Effector memory CD4-positive, alpha-beta T cell (primary cell): ENCODE data around the gene RP2.

Experiments used
- DNase-seq, 3 donors: peaks; one replicate each; pipeline ENCODE4 v3.0.0-alpha.2; 2020
- H3K27ac ChIP-seq: 2 replicates; pipeline ENCODE4 v1.7.0; 2013; ENCODE audit warnings: mild to moderate bottlenecking, low read length, moderate library complexity; ENCODE audit not compliant: insufficient read depth, poor library complexity, severe bottlenecking
- H3K27me3 ChIP-seq: replicated peaks from 2 replicates; pipeline ENCODE4 v1.7.0; 2013; ENCODE audit warnings: mild to moderate bottlenecking, low read length; ENCODE audit not compliant: insufficient read depth, control insufficient read depth, poor library complexity, severe bottlenecking
- H3K36me3 ChIP-seq: 2 replicates; pipeline ENCODE4 v1.7.0; 2013; ENCODE audit warnings: mild to moderate bottlenecking, low read length, moderate library complexity; ENCODE audit not compliant: control insufficient read depth, insufficient read depth
- H3K4me1 ChIP-seq: 2 replicates; pipeline ENCODE4 v1.7.0; 2013; ENCODE audit warnings: low read length, mild to moderate bottlenecking; ENCODE audit not compliant: control insufficient read depth, insufficient read depth, poor library complexity, severe bottlenecking
- H3K4me3 ChIP-seq: 2 replicates; pipeline ENCODE4 v1.7.0; 2013; ENCODE audit warnings: low read length, low read depth, mild to moderate bottlenecking; ENCODE audit not compliant: insufficient read depth, poor library complexity, severe bottlenecking
- H3K9me3 ChIP-seq: 2 replicates; pipeline ENCODE4 v1.7.0; 2013; ENCODE audit warnings: mild to moderate bottlenecking, low read length, moderate library complexity; ENCODE audit not compliant: control insufficient read depth
- total RNA-seq, 3 donors: gene quantifications; one replicate each; lab custom pipeline; 2026; lab: John Stamatoyannopoulos, UW

The RP2 gene
- 9.1 to 15.2 (median 11.0) reads per million in 3 donors for total RNA-seq

DNA sequence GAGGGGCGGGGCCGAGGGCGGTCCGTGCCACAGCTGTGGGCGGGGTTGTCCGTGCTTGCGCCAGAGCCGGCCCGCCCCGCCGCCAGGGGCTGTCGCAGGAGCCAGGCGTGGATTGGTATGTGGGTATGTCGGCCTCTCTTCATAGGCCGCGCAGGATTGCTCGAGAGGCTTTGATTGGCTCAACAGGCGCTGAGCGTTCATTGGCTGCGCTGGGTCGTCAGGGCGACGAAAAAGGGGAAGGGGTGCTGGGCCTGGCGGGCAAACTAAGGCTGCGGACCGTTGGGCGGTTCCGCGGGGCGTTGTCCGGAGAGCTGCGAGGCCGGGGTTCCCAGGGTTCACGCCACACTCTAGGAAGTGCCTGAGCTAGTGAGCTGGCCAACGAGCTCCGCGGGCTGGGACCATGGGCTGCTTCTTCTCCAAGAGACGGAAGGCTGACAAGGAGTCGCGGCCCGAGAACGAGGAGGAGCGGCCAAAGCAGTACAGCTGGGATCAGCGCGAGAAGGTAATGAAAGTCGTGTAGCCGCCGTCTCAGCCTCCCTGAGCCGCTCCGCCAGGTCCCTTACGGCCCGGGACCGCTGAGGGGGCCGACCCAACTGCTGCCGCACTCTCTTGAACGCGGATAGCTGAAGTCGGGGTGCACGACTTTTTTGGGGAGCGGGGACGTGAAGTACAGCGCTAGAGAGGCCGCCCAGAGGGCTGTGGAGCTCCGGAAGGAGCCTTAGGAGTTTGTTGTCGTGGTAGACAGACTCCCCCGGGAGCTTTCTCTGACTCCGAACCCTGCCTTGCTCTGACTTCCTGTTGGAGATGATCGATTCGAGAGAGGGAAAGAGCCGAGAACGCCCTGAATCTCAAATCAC, at the start of gene RP2:
RP2 (plus strand) TSS at position 343 of the 857 bp plus-strand sequence; CDS start at position 401, 58 bp downstream.
- no peaks in the 10 kb centered on the region for H3K9me3 ChIP-seq
- peak within 1 kb of the TSS; percentile 81 for H3K27ac ChIP-seq
- H3K4me1 ChIP-seq = no peaks in the 10 kb centered on the region
- DNase-seq = peak; percentile 76 to 80 (median 77)
- H3K27me3 ChIP-seq = no peaks in the 10 kb centered on the region
- H3K36me3 ChIP-seq = no peaks in the 10 kb centered on the region
- peak within 1 kb of the TSS; percentile 72 for H3K4me3 ChIP-seq

DNA sequence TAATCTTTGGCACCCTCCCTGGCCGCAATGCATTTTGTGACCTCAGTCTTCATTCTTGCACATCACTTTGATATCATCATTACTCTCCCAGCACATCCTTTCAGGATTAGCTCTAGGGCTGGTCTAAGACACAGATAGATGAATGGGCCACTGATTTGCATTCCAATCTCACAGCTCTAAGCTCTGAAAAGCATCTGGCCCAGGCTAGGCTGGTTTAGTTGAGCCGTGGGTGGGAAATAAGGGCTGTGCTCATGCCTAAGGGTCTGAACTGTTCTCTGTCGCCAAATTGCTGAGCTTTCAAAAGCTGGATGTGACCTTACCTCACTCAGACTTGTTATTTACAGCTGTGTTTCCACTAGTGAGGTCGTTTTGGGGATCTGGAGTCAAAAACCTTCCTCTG, 47.9 kb upstream of the RP2 start:
- H3K4me1 ChIP-seq = no peaks in the 10 kb centered on the region
- H3K27me3 ChIP-seq = no peaks in the 10 kb centered on the region
- H3K27ac ChIP-seq = no peak overlapping the region
- no peaks in the 10 kb centered on the region for H3K36me3 ChIP-seq
- H3K4me3 ChIP-seq = no peak overlapping the region
- no peaks in the 10 kb centered on the region for H3K9me3 ChIP-seq
- no peak for DNase-seq

DNA sequence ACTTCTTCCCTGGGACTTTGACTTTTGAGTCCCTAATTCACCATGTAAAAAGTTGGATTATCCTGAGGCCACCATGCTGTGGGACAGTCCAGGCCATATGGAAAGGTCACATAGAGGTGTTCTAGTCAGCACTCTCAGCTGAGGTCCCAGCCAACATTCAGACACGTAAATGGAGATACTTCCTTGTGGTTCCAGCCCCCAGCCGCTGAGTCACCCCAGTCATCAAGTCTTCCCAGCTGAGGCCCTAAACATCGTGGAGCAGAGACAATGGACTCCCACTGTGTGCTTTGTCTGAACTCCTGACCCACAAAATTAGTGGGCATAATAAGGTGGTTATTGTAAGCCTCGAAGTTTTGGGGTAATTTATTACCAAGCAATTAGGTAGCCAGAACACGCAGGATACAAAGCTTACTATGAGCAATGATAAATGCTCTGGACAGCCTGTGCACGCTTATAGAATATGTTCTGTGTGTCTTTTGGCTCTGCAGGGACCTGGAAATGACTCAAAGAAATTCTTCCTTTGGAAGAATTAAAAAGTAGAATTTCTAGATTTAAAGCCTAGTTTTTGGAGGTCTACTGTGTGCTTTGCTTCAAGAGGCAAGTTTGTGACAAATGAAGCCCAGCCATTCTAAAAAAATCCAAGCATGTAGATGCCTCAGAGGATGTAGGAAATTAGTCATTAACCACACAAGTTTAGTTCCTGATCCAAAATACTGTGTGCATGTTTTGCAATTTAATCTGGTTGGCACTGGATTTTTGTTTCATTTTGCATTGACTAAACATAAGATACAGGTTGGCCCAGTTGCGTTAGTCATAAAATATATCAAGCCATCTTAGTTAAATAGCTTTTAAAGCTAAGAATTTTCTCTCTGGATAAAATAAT, 44.7 kb upstream of the RP2 start:
- Histone ChIP-seq H3K9me3 (no peaks in the 10 kb centered on the region), H3K27ac (no peak overlapping the region), H3K27me3 (no peaks in the 10 kb centered on the region), H3K36me3 (no peaks in the 10 kb centered on the region), H3K4me3 (no peak overlapping the region), H3K4me1 (no peaks in the 10 kb centered on the region)
- DNase-seq = no peak

DNA sequence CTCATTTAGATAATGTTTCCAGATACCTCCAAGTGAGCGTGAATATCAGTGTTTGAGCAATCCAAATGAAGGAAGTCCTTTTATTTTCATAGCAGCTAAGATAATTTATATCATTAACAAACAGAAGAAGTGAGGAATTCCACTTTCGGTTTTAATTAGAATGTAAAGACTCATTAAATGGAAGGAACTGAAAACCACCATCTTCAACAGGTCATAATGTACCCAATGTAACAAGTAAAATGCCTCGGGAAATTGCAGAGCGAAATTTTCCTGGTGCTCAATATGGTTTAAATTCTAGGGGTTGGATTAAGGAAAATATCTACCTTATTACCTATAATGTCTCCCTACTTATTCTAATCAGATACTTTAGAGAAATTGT, 44.0 kb upstream of the RP2 start:
- H3K4me1 ChIP-seq = no peaks in the 10 kb centered on the region
- H3K27ac ChIP-seq = no peak overlapping the region
- H3K4me3 ChIP-seq = no peak overlapping the region
- no peaks in the 10 kb centered on the region for H3K27me3 ChIP-seq
- H3K9me3 ChIP-seq = no peaks in the 10 kb centered on the region
- no peaks in the 10 kb centered on the region for H3K36me3 ChIP-seq
- DNase-seq = no peak

DNA sequence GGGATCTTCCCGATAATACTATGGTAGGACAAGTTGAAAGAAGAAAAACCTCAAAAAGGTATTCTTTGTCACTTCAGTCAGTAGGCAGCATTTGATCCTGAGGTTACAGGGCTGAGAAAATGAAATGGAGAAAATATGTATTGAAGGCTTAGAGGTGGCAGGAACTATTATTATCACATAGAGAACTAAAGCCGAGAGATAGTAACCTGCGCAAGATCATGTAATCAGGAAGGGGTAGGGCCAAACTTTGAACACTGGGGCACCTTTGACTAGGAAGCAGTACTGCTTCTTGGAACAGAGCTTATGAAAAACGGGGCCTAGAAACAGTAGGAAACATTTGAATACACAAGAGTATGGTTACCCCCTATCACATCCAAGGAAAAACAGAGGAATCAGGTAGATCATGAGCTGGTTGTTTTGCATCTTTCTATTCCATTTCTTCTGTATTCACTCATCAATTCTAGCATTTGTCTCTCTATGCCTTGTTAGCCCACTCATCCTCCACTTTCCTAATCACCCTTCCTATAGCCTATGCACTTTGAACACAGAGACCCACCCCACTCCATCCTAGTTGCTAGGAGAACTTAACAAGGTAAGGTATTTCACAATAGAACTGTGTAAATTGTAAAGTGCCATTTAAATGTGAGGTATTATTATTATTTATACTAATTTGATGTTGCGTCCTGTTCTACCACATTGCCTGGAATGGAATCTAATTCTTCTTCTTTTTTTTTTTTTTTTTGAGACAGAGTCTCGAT, 43.3 kb upstream of the RP2 start:
- H3K27me3 ChIP-seq = no peaks in the 10 kb centered on the region
- H3K4me1 ChIP-seq = no peaks in the 10 kb centered on the region
- H3K4me3 ChIP-seq = no peak overlapping the region
- H3K27ac ChIP-seq = no peak overlapping the region
- no peak for DNase-seq
- no peaks in the 10 kb centered on the region for H3K36me3 ChIP-seq
- H3K9me3 ChIP-seq = no peaks in the 10 kb centered on the region

DNA sequence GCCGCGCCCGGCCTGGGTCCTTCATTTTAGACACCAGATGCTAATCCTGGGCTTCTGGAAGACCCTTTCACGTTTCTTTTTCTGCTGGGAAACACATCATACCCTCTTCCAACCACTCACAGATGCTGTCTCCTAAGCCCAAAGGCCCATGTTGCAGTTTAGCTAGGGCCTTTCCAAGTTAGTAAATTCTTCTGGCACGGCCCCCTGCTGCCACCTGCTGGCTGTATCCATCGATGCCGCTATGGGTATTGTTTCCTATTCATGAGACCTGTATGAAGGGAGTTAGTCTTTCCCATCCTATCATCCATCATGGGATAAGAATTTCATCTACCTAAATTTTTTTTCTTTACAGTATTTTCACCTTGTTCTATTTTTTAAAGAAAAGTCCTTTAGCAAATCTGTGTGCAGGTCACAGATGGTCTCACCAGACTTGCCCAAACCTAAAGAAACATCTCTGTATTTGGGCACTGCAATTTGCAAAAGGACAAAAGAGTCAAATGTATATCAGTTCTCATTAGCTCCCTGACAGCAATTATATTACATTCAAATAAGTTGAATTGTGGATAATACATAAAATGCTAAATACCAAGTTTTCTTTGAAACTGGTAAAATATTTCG, 40.2 kb upstream of the RP2 start:
- peak; percentile 35 to 54 (median 39) for DNase-seq
- H3K4me1 ChIP-seq = no peaks in the 10 kb centered on the region
- H3K4me3 ChIP-seq = no peak overlapping the region
- no peak overlapping the region for H3K27ac ChIP-seq
- no peaks in the 10 kb centered on the region for H3K9me3 ChIP-seq
- no peaks in the 10 kb centered on the region for H3K27me3 ChIP-seq
- H3K36me3 ChIP-seq = no peaks in the 10 kb centered on the region

DNA sequence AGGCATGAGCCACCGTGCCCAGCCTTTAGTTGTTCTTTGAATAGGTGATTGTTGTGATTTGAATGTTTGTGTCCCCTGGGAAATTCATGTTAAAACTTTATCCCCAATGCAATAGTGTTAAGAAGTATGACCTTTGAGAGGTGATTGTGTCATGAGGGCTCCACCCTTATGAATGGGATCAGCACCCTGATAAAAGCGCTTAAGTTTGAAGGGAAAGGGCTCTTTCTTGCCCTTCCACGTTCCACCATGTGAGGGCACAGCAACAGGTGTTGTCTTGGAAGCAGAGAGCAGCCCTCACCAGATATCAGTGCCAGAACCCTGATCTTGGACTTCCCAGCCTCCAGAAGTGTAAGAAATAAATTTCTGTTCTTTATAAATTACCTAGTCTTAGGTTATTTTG, 33.7 kb upstream of the RP2 start:
- Histone ChIP-seq H3K27me3 (no peaks in the 10 kb centered on the region), H3K9me3 (no peaks in the 10 kb centered on the region), H3K27ac (no peak overlapping the region), H3K4me1 (no peaks in the 10 kb centered on the region), H3K36me3 (no peaks in the 10 kb centered on the region), H3K4me3 (no peak overlapping the region)
- DNase-seq = no peak

DNA sequence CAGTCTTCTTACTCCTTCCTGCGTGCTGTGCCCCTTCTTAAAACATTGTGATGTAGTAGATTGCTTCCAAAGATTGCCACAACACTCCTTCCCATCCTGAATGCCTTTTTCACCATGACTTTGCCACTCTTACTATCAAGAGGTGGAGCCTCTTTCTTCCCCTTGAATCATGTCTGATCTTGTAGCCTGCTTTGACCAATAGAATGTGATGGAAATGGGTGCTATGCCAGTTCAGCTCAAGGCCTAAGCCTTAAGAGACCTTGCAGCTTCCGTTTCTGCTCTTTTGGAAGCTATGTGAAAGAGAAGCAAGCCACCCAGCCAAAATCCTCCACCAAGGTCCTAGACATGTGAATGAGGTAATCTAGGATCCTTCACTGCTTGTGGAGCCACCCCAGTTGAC, 31.6 kb upstream of the RP2 start:
- Histone ChIP-seq H3K27ac (no peak overlapping the region), H3K4me1 (no peaks in the 10 kb centered on the region), H3K4me3 (no peak overlapping the region), H3K27me3 (no peaks in the 10 kb centered on the region), H3K9me3 (no peaks in the 10 kb centered on the region), H3K36me3 (no peaks in the 10 kb centered on the region)
- no peak for DNase-seq

DNA sequence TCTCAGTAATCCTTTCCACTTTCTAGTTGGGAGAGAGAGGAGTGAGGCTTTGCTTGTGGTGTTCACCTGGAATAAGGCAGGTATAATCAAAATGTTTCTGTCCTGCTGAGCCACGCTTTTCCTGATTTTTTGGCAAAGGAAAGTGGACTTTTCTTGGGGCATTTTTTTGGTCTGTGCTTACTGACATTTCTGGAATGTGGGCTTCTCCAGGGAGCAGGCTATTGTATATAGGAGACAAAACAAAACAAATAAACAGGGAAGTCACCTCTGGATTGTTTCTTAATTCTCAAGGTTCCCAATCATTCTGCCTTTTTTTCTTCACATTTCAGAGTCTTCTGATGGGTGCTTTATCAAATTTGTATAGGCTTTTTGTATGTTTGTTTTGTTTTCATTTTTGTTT, 25.7 kb upstream of the RP2 start:
- Histone ChIP-seq H3K9me3 (no peaks in the 10 kb centered on the region), H3K36me3 (no peaks in the 10 kb centered on the region), H3K4me1 (no peaks in the 10 kb centered on the region), H3K27ac (no peak overlapping the region), H3K27me3 (no peaks in the 10 kb centered on the region), H3K4me3 (no peak overlapping the region)
- no peak for DNase-seq
